ENCODE results near the gene TRANK1.

GRCh38 chr3:36926292-36926897, 18.5 kb downstream of the TRANK1 start:
- TF ChIP-seq CTCF (IDR thresholded peaks at IDR 0.05) (no peak), POLR2A (IDR thresholded peaks at IDR 0.05) (no peak)
